Measurements from ENCODE around the gene AGAP2. TPM values are rescaled to one million over a fixed set of nuclear protein-coding genes. Genes with fewer than 3 reads are reported as not detected.

AGAP2 gene
- total and polyA plus RNA-seq, 9 of the 15 experiments (the other 6 are each of a cell fraction or from before 2014, with no cell fraction given), result 0.04 to 0.77 (median 0.28) TPM; not detected in 1

- TF ChIP-seq, protein P1, sequence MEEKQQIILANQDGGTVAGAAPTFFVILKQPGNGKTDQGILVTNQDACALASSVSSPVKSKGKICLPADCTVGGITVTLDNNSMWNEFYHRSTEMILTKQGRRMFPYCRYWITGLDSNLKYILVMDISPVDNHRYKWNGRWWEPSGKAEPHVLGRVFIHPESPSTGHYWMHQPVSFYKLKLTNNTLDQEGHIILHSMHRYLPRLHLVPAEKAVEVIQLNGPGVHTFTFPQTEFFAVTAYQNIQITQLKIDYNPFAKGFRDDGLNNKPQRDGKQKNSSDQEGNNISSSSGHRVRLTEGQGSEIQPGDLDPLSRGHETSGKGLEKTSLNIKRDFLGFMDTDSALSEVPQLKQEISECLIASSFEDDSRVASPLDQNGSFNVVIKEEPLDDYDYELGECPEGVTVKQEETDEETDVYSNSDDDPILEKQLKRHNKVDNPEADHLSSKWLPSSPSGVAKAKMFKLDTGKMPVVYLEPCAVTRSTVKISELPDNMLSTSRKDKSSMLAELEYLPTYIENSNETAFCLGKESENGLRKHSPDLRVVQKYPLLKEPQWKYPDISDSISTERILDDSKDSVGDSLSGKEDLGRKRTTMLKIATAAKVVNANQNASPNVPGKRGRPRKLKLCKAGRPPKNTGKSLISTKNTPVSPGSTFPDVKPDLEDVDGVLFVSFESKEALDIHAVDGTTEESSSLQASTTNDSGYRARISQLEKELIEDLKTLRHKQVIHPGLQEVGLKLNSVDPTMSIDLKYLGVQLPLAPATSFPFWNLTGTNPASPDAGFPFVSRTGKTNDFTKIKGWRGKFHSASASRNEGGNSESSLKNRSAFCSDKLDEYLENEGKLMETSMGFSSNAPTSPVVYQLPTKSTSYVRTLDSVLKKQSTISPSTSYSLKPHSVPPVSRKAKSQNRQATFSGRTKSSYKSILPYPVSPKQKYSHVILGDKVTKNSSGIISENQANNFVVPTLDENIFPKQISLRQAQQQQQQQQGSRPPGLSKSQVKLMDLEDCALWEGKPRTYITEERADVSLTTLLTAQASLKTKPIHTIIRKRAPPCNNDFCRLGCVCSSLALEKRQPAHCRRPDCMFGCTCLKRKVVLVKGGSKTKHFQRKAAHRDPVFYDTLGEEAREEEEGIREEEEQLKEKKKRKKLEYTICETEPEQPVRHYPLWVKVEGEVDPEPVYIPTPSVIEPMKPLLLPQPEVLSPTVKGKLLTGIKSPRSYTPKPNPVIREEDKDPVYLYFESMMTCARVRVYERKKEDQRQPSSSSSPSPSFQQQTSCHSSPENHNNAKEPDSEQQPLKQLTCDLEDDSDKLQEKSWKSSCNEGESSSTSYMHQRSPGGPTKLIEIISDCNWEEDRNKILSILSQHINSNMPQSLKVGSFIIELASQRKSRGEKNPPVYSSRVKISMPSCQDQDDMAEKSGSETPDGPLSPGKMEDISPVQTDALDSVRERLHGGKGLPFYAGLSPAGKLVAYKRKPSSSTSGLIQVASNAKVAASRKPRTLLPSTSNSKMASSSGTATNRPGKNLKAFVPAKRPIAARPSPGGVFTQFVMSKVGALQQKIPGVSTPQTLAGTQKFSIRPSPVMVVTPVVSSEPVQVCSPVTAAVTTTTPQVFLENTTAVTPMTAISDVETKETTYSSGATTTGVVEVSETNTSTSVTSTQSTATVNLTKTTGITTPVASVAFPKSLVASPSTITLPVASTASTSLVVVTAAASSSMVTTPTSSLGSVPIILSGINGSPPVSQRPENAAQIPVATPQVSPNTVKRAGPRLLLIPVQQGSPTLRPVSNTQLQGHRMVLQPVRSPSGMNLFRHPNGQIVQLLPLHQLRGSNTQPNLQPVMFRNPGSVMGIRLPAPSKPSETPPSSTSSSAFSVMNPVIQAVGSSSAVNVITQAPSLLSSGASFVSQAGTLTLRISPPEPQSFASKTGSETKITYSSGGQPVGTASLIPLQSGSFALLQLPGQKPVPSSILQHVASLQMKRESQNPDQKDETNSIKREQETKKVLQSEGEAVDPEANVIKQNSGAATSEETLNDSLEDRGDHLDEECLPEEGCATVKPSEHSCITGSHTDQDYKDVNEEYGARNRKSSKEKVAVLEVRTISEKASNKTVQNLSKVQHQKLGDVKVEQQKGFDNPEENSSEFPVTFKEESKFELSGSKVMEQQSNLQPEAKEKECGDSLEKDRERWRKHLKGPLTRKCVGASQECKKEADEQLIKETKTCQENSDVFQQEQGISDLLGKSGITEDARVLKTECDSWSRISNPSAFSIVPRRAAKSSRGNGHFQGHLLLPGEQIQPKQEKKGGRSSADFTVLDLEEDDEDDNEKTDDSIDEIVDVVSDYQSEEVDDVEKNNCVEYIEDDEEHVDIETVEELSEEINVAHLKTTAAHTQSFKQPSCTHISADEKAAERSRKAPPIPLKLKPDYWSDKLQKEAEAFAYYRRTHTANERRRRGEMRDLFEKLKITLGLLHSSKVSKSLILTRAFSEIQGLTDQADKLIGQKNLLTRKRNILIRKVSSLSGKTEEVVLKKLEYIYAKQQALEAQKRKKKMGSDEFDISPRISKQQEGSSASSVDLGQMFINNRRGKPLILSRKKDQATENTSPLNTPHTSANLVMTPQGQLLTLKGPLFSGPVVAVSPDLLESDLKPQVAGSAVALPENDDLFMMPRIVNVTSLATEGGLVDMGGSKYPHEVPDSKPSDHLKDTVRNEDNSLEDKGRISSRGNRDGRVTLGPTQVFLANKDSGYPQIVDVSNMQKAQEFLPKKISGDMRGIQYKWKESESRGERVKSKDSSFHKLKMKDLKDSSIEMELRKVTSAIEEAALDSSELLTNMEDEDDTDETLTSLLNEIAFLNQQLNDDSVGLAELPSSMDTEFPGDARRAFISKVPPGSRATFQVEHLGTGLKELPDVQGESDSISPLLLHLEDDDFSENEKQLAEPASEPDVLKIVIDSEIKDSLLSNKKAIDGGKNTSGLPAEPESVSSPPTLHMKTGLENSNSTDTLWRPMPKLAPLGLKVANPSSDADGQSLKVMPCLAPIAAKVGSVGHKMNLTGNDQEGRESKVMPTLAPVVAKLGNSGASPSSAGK (IDR thresholded peaks at IDR 0.05), result peak; percentile 73
- TF ChIP-seq PHF8 (IDR thresholded peaks at IDR 0.05; ENCODE audit: borderline replicate concordance, low read length) (peak; percentile 18; the same call in 1 of the 2 replicates), L3MBTL2 (IDR thresholded peaks at IDR 0.05) (peak; percentile 74; the same call in 1 of the 2 replicates), HDGF (IDR thresholded peaks at IDR 0.05) (0 out of 2 replicates have a peak, but pooled peaks have one; percentile 18), CBX1 (IDR thresholded peaks at IDR 0.05; ENCODE audit: low read depth) (0 out of 2 replicates have a peak, but pooled peaks have one; percentile 54), SMAD4 (CRISPR knock-in tag; conservative IDR thresholded peaks at IDR 0.05) (no peak), GABPB1 (CRISPR knock-in tag; IDR thresholded peaks at IDR 0.05) (0 out of 2 replicates have a peak, but pooled peaks have one; percentile 39), GTF3C2 (IDR thresholded peaks at IDR 0.05; ENCODE audit: borderline replicate concordance, extremely low read depth, insufficient read length) (no peak), TBL1XR1 (IDR thresholded peaks at IDR 0.05; ENCODE audit: low read length in 2 of 2) (no peak)
- TF ChIP-seq, protein P2, sequence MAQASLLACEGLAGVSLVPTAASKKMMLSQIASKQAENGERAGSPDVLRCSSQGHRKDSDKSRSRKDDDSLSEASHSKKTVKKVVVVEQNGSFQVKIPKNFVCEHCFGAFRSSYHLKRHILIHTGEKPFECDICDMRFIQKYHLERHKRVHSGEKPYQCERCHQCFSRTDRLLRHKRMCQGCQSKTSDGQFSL (CRISPR knock-in tag; IDR thresholded peaks at IDR 0.05), result peak; percentile 16; the same call in 1 of the 2 replicates
- TF ChIP-seq, protein P2 (tag; IDR thresholded peaks at IDR 0.05), result no peak
Measured at GRCh38 chr12:57772429-57773322, 34.1 kb upstream of the AGAP2 start, which contains the start of gene EEF1AKMT3 (continued).
